ENCODE measurements around the gene BABAM2. TPM values are rescaled to one million over a fixed set of nuclear protein-coding genes. Genes with fewer than 3 reads are reported as not detected.

Gene BABAM2
- total and polyA plus RNA-seq, 8 donors: 27.1 to 49.2 (median 28.4) TPM

GRCh38 chr2:28354920-28355520, 464.5 kb downstream of the BABAM2 start:
- ATAC-seq (no peak), DNase-seq (peak in 1 of 4 donors; percentile 2)
- no peak overlapping the region for H3K4me3 ChIP-seq
- TF ChIP-seq CTCF (IDR thresholded peaks at IDR 0.05): no peak
- H3K9me3 ChIP-seq: no peaks in the 10 kb centered on the region
- H3K27ac ChIP-seq: peak overlapping the region in 1 of 2 donors; percentile 58
- no peaks in the 10 kb centered on the region for H3K36me3 ChIP-seq
- no peaks in the 10 kb centered on the region for H3K27me3 ChIP-seq
- peaks cover 12 to 30% of the 10 kb centered on the region in 2 donors for H3K4me1 ChIP-seq
- intact Hi-C loops (cut with DNase I): no loop called here

GRCh38 chr2:28355521-28356094, 465.1 kb downstream of the BABAM2 start:
- ATAC-seq (peak; percentile 35), DNase-seq (peak in 2 of 4 donors; percentile 32 to 52)
- no peak overlapping the region for H3K4me3 ChIP-seq
- no peak for TF ChIP-seq CTCF (IDR thresholded peaks at IDR 0.05)
- no peaks in the 10 kb centered on the region for H3K36me3 ChIP-seq
- intact Hi-C loops (cut with DNase I): no loop called here
- peak overlapping the region in 1 of 2 donors; percentile 58 for H3K27ac ChIP-seq
- peaks cover 12 to 36% of the 10 kb centered on the region in 2 donors for H3K4me1 ChIP-seq
- no peaks in the 10 kb centered on the region for H3K9me3 ChIP-seq
- H3K27me3 ChIP-seq: no peaks in the 10 kb centered on the region

- intact Hi-C loops (cut with DNase I): no loop called here
- H3K4me3 ChIP-seq: no peak overlapping the region
- ATAC-seq: peak; percentile 76
- H3K27me3 ChIP-seq: no peaks in the 10 kb centered on the region
- no peaks in the 10 kb centered on the region for H3K9me3 ChIP-seq
- peak overlapping the region; percentile 39 to 58 for H3K27ac ChIP-seq
- no peak for TF ChIP-seq CTCF (IDR thresholded peaks at IDR 0.05)
- DNase-seq: peak; percentile 81 to 94 (median 86)
- peaks cover 12 to 43% of the 10 kb centered on the region in 2 donors for H3K4me1 ChIP-seq
- H3K36me3 ChIP-seq: no peaks in the 10 kb centered on the region
Observed at GRCh38 chr2:28356095-28356911, 465.8 kb downstream of the BABAM2 start.

- Histone ChIP-seq H3K9me3 (no peaks in the 10 kb centered on the region), H3K27ac (peak overlapping the region in 1 of 2 donors; percentile 58), H3K27me3 (no peaks in the 10 kb centered on the region), H3K4me3 (no peak overlapping the region), H3K36me3 (no peaks in the 10 kb centered on the region), H3K4me1 (peaks cover 12 to 44% of the 10 kb centered on the region in 2 donors)
- intact Hi-C loops (cut with DNase I): no loop called here
- ATAC-seq (no peak), DNase-seq (no peak)
- TF ChIP-seq CTCF (IDR thresholded peaks at IDR 0.05): no peak
Observed at GRCh38 chr2:28357055-28357454, 466.5 kb downstream of the BABAM2 start.

Data from left lung (tissue), 10 donors.